ENCODE measurements around the gene CNPY3. TPM values are rescaled to one million over a fixed set of nuclear protein-coding genes. Genes with fewer than 3 reads are reported as not detected.
A peak's percentile ranks its signal among the peaks of the same experiment; 100 is the strongest.

Gene CNPY3
- total RNA-seq, 1 donor from 2014 or later, result 61.3 TPM

DNA sequence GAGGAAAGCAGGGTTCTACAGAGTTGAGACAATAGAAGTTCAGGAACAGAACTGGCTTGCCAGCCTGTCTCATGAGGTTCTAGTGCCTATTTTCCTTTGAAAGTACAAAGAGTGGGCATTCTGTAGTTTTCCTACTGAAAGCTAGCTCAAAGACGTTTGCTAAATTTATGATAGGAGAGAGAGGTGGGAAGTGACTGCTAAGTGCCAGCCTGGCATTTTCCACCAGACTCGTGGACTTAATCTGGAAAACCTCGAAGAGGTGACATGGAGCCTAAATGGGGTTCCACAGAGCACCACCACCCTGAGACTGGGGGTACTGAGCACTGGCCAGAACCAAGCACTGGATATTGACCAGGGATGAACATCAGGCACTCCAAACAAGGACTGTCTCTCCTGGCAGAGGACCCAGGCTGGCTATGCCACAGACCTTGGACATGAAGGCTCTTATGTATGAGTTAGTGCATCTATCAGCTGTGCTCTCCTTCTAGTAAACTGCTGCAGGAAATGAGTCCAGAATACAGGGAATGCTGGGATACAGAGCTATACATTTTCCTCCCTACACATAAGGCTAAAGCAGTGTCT lies 42.6 kb downstream of the CNPY3 start:
- Mint-ChIP-seq H3K4me3 (peak overlapping the region; percentile 2), H3K27me3 (ENCODE audit: low read depth) (no peaks in the 10 kb centered on the region), H3K4me1 (peaks cover 2% of the 10 kb centered on the region), H3K27ac (ENCODE audit: unreplicated experiment) (no peak overlapping the region), H3K9me3 (no peaks in the 10 kb centered on the region), H3K36me3 (ENCODE audit: low read depth) (peaks cover 4% of the 10 kb centered on the region)
- TF ChIP-seq, protein P1, sequence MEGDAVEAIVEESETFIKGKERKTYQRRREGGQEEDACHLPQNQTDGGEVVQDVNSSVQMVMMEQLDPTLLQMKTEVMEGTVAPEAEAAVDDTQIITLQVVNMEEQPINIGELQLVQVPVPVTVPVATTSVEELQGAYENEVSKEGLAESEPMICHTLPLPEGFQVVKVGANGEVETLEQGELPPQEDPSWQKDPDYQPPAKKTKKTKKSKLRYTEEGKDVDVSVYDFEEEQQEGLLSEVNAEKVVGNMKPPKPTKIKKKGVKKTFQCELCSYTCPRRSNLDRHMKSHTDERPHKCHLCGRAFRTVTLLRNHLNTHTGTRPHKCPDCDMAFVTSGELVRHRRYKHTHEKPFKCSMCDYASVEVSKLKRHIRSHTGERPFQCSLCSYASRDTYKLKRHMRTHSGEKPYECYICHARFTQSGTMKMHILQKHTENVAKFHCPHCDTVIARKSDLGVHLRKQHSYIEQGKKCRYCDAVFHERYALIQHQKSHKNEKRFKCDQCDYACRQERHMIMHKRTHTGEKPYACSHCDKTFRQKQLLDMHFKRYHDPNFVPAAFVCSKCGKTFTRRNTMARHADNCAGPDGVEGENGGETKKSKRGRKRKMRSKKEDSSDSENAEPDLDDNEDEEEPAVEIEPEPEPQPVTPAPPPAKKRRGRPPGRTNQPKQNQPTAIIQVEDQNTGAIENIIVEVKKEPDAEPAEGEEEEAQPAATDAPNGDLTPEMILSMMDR (conservative IDR thresholded peaks at IDR 0.05), result no peak
- no peak for DNase-seq (ENCODE audit: low read depth, low spot score)

- H3K27me3 Mint-ChIP-seq (ENCODE audit: low read depth), result no peaks in the 10 kb centered on the region
- TF ChIP-seq, protein P1 (conservative IDR thresholded peaks at IDR 0.05), result no peak
- H3K27ac Mint-ChIP-seq (ENCODE audit: unreplicated experiment), result no peak overlapping the region
- H3K4me3 Mint-ChIP-seq, result no peak overlapping the region
- DNase-seq (ENCODE audit: low read depth, low spot score), result no peak
- peaks cover 10% of the 10 kb centered on the region for H3K4me1 Mint-ChIP-seq
- no peaks in the 10 kb centered on the region for H3K9me3 Mint-ChIP-seq
- H3K36me3 Mint-ChIP-seq (ENCODE audit: low read depth), result peaks cover 4% of the 10 kb centered on the region
Measured at GRCh38 chr6:42973926-42974325, 44.6 kb downstream of the CNPY3 start.

DNA sequence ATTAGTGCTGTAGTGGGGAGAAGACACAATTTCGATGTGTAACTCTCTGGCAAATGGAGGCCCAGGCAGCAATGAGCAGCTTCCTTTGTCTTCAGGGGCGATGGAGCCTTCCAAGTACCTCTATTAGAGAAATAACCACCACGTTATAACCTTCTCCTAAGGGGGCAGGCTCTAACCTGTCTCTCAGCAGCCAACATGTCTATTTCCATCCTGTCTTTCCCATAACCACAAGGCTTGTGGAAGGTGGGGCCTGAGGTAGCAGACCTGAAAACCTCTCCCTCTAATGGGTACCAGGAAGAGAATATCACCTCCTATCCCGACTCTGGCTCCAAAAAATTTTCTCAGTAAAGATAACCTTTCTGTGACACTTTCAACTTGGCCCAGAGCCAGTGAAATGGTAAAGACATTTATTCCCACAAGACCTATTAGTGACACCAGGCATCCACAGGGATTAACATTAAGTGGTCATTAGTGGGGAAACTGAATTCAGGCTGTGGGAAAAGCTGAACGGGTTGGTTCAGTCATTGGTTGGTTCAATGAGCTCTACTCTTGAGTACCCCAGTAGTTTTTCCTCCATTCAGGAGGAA lies 45.7 kb downstream of the CNPY3 start:
- no peak for DNase-seq (ENCODE audit: low read depth, low spot score)
- Mint-ChIP-seq H3K4me1 (peaks cover 20% of the 10 kb centered on the region), H3K27ac (ENCODE audit: unreplicated experiment) (no peak overlapping the region), H3K27me3 (ENCODE audit: low read depth) (no peaks in the 10 kb centered on the region), H3K4me3 (no peak overlapping the region), H3K9me3 (no peaks in the 10 kb centered on the region), H3K36me3 (ENCODE audit: low read depth) (peaks cover 4% of the 10 kb centered on the region)
- TF ChIP-seq, protein P1 (conservative IDR thresholded peaks at IDR 0.05), result no peak

DNA sequence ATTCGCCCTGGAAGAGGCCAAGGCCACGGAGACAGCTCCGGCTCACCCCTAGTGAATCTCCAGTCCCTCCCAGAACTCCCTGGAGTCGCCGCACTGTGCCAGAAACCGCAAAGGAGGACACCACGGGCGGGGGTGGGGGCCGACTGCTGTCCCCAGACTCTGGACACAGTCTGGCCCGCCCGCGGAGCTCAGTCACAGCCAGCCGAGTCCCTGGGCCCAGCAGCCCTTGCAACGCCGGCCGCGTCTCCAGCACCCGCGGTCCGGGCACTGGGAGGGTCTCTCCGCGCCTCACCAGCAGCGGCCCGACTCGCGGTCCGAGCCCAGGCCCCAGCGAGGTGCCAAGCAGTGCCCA lies 49.2 kb downstream of the CNPY3 start:
- peaks cover 24% of the 10 kb centered on the region for H3K4me1 Mint-ChIP-seq
- no peak overlapping the region for H3K27ac Mint-ChIP-seq (ENCODE audit: unreplicated experiment)
- H3K4me3 Mint-ChIP-seq, result peak overlapping the region; percentile 89
- H3K36me3 Mint-ChIP-seq (ENCODE audit: low read depth), result peaks cover 4% of the 10 kb centered on the region
- peak; percentile 25 for DNase-seq (ENCODE audit: low read depth, low spot score)
- H3K9me3 Mint-ChIP-seq, result no peaks in the 10 kb centered on the region
- H3K27me3 Mint-ChIP-seq (ENCODE audit: low read depth), result no peaks in the 10 kb centered on the region
- TF ChIP-seq, protein P1 (conservative IDR thresholded peaks at IDR 0.05), result no peak

DNA sequence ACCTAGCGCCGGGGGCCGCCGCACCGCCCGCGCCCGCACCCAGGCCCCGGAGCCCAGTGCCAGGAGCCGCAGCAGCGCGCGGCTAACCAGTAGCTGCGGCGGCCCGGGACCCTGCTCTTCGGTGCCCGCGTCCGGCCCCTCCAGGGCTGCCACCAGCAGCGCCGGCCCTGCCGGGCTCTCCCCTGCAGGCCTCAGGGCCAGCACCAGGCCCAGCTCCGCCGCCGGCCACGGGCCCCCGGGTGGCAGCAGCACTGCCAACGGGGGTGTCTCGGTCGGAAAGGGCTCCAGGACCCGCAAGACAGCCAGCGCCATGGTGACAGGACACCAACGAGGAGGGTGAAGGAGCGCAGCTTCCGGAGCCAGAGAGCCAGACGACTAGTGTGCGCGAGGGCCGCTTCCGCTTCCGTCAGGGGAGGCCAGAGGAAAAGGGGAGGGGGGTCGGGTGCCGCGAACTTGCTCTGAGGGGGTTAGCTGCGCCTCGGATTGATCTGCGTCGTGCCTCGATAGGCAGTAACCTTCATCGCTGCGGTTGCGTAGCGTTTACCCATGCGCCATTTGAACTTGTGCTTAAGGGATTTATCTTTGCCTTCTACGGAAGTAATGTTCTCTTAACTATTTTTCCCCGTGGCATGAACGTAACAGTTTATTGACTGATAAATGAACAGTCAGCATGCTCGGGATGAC lies 49.7 kb downstream of the CNPY3 start, which contains the start of gene PEX6:
Gene PEX6 (minus strand): TSS at position 343 of the 684 bp plus-strand sequence. CDS start 31 bp downstream, at position 312.
- Mint-ChIP-seq H3K9me3 (no peaks in the 10 kb centered on the region), H3K4me1 (peaks cover 29% of the 10 kb centered on the region), H3K36me3 (ENCODE audit: low read depth) (peaks cover under 1% of the 10 kb centered on the region), H3K27me3 (ENCODE audit: low read depth) (no peaks in the 10 kb centered on the region), H3K27ac (ENCODE audit: unreplicated experiment) (peak within 1 kb of the TSS; percentile 78), H3K4me3 (peak within 1 kb of the TSS; percentile 89)
- TF ChIP-seq, protein P1 (conservative IDR thresholded peaks at IDR 0.05), result no peak
- peak; percentile 86 for DNase-seq (ENCODE audit: low read depth, low spot score)
